Superior temporal gyrus (tissue), 1 donor: Measurements from ENCODE around the gene LRTM2.

Source experiments
- DNase-seq: peaks from one replicate; pipeline ENCODE4 v3.0.0-alpha.2; 2016; ENCODE audit errors: extremely low spot score

The LRTM2 gene

GRCh38 chr12:1797991-1798640 lies 22.2 kb upstream of the LRTM2 start:
- DNase-seq, result no peak

DNA sequence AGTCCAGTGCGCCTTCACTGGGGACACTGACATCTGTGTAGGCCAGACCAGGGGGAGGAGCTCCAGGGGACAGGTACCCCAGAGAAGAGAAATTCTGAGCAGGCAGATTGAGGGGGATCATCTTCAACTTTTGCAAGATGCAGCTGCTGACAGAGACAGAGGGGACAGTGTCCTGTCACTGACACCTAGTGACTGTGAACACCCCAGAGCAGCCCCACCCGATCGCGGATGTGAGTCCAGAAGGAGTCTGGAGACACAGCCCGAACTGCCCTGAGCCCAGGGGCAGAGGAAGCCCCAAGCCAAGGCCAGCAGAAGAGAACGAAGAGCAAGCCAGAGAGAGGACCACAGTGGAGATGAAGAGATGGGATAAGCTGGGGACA lies 21.7 kb upstream of the LRTM2 start:
- DNase-seq, result no peak

GRCh38 chr12:1799051-1799881 lies 21.1 kb upstream of the LRTM2 start:
- no peak for DNase-seq

GRCh38 chr12:1799882-1800400 lies 20.4 kb upstream of the LRTM2 start:
- DNase-seq, result no peak

- no peak for DNase-seq
Measured at GRCh38 chr12:1800401-1801302, 19.7 kb upstream of the LRTM2 start.

DNA sequence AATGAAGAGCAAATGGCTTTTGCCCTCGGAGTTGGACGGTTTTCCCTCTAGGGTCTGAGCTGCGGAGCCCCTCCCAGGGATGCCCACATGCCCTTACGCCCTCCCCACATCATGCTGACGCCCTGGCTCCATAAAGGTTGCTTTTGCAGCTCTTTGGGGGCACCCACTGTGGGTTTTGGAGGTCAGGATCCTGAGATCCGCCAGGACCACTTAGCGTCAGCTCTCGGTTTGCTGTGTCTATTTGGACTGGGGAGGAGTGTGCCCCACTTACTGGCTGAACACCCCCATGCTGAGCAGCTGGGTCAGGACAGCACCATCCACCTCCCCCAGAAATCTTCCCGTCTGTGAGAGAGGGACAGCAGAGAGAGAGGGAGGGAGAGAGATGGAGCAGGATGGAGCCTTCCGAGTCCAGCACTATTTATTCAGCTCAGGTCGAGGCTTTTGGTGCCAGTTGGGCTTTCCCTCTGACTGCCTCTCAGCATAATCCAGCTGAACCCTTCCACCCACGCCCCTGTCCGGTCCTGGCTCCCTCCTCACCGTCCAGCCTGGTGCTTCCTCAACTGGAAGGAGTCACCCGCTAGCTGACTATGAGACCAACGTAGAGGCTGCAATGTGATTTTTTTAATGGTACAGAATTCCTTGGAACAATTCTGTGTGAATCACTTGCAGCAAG lies 18.9 kb upstream of the LRTM2 start:
- DNase-seq, result no peak

DNA sequence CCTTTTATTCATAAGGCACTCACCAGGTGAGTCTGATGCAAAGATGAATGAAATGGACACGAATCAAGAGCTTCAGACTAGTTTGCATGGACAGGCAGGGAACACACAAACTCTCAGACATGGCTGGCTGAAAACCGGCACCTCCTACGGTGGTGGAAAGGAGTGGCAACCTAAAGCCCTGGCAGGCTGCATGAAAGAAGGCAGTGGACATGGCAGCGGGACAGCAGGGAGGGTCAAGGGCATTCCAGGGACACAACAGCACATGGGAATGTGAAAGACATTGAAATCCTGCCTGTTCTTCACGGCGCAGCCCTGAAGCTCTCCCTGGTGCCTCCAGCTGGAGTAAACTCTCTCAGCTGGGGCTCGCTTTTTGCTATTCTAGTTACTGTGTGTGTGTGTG lies 16.6 kb upstream of the LRTM2 start:
- no peak for DNase-seq

GRCh38 chr12:1804545-1805332 lies 15.6 kb upstream of the LRTM2 start:
- peak; percentile 97 for DNase-seq

DNA sequence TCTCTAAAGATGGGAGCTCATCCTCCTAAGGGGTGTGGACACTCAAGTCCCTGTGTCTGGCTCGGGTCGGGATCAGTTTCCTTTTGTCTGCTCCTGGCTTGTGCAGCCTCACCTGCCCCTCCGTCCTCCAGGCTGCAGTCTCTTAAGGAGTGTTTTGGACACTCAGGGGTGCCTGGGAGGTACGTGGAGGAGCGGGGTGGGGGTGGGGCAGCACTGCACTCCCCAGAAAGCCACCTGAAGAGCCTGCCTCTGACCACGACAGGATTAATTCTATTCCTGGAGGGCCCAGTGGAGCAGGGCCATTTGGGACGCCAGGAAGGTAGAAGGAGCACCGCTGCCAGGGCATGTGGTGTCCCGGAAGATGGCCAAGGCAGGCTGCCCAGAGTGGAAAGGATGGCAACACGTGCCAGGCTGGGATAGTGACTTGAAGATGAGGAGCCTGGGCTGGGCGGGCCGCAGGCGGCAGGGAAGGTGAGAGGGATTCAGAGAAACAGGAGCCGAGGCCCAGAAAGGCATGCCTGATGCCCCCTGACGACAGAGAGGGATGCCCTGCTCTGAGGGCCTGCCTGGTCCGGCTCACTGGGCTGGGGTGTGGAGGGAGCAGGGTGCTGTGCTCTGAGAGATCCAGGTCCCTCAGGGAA lies 14.8 kb upstream of the LRTM2 start:
- no peak for DNase-seq

GRCh38 chr12:1806301-1807086 lies 13.9 kb upstream of the LRTM2 start:
- DNase-seq, result no peak

- no peak for DNase-seq
Measured at GRCh38 chr12:1807087-1807860, 13.1 kb upstream of the LRTM2 start.

DNA sequence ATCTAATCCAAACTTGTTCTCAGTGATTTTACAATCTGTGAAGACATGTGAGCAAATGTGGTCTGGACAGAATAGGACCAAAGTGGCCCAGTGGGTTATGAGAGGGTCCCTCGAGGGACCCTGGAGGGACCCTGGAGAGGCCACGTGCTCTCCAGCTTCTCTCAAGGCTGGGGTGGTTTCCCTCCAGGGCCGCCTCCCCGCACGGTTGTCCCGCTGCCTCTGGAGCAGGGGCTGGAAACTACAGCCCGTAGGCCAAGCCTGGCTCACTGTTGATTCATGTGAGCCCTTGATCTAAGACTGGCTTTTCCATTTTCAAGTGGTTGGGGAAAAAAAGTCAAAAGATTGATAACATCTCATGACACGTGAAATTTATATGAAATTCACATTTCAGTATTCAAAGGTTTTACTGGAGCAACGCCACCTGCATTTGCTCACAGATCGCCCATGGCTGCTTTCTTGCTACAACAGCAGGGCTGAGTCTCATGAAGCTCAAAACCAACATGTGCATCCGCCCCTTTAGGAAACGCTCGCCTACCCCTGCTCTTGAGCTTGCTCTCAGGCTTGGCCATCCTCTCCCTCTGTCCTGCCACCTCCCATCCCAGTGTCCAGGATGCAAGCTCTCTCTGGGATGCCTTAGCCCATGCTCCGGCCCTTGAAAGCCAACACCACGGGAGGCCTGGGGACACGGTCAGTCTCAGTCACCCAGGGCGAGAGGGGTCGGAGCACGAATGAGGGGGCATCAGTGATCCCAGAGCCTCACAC lies 12.1 kb upstream of the LRTM2 start:
- no peak for DNase-seq

DNA sequence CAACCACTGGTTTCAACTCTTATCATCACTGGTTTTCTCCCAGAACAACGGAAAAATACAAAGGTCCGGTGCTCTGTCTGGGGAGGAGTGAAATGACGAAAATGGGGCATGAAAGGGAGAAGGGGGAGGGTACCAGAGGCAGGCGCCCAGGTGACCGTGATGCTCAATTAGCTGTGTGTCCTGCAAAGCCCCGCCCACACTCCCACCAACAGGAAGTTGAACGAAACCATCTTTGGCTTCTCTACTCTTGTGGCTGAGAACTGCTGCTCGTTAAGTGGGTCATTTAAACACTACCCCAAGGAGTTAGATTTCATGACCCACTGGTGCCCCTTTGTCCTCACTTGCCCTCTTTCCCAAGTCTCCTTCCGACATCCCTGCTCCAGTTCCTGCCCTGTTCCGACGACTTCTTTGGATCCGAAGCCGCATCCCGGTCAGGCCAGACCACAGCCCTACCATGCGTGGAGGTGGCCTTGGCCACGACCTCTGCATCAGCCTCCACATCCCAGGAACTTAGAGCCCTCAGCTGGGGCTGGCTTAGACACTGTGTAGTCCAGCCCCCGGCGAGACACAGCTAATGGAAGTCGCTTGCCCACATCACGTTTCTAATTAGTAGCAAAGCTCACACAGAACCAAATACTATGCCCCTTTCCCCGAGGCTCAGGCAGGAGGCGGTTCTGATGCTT lies 11.4 kb upstream of the LRTM2 start:
- no peak for DNase-seq

DNA sequence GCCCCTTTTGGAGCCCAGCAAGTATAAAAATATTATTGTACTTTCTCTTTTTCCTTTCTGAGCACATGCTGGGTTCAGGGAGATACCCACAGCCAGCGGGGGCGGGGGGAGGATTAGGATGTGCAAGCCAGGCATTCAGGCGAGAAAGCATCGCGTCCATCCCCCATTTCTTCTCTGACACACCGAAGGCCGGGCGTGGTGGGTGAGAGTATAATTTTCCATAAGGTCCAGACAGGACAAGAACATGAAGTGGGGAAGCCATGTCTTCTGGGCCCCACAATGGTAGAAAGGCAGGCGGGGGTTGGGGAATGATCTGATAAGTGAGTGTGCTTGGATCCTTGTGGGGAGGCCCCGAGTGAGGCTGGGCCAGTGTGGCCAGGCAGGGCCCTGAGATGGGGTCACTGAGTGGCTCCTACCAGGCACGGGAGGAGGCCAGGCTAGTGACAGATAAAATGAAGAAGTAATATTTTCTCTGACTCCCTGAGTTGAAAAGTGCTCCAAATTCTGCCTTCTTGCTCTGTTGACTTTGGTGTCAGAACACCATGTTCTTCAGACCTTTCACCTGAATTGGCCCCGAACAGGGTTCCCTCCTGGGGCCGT lies 10.7 kb upstream of the LRTM2 start:
- no peak for DNase-seq

- no peak for DNase-seq
Measured at GRCh38 chr12:1810201-1810930, 10.0 kb upstream of the LRTM2 start.

DNA sequence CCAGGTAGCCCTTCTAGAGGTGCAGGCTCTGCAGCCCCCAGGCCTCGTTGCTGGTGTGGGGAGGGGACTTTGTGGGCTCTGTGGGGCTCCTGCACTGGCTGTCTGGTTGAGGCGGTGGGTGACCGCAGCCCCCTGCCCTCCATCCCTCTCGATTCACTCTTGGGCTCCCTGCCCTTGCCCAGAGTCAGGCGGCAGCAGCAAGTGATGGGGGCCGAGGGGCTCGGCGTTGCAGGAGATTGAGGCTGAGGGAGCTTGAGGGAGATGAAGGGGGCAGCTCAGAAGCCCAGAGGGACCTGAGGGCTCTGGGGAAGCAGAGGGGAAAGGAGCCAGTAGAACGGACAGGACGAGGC lies 9.5 kb upstream of the LRTM2 start:
- no peak for DNase-seq
